ENCODE measurements around the gene DDX5. TPM values are rescaled to one million over a fixed set of nuclear protein-coding genes. Genes with fewer than 3 reads are reported as not detected.
"Not testable (repeated sequence)": the region's sequence is repeated elsewhere in the genome, so short reads cannot be mapped to it uniquely, and the experiment has no call there.

DDX5 gene
- total and polyA plus RNA-seq, 2 experiments from 2014 or later = 241 to 643 TPM

DNA sequence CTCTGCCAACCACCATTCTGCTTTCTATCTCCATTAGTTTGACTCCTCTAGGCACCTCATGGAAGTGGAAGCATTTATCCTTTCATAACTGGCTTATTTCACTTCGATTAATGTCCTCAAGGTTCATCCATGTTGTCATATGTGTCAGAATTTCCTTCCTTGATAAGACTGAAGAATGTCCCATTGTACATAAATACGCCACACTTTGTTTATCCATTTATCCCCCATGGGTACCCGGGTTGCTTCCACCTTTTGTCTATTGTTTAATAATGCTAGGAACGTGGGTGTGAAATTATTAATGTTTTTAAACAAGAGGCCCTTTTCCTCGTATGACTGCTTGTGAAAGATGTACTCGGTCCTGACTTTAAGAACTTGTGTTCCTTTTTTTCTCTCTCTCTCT lies 44.3 kb downstream of the DDX5 start:
- Histone ChIP-seq H3K27me3 (replicated peaks; ENCODE audit: insufficient read depth) (no peaks in the 10 kb centered on the region), H4K20me1 (ENCODE audit: insufficient read depth) (no peaks in the 10 kb centered on the region), H3K4me3 (no peak overlapping the region), H3K9me2 (ENCODE audit: insufficient read depth) (no peaks in the 10 kb centered on the region), H3K9ac (no peak overlapping the region), H3K9me3 (ENCODE audit: low read depth) (no peaks in the 10 kb centered on the region), H3K27ac (no peak overlapping the region), H3K4me1 (ENCODE audit: insufficient read depth) (peaks cover 17% of the 10 kb centered on the region), H3K36me3 (ENCODE audit: low read depth) (no peaks in the 10 kb centered on the region), H2AFZ (no peak overlapping the region), H3K79me2 (ENCODE audit: insufficient read depth) (no peaks in the 10 kb centered on the region), H3F3A (ENCODE audit: insufficient read depth) (no peaks in the 10 kb centered on the region), H3K4me2 (ENCODE audit: unreplicated experiment) (no peak overlapping the region)
- WGBS, 2 experiments (ENCODE audit: low coverage in 1 of 2, low lambda C conversion rate in 2 of 2, missing lambda C conversion rate in 2 of 2) = 95 to 98% methylated on average over 6 of the region's 6 CpGs
- no peak for DNase-seq
- in situ Hi-C loops (cut with MboI) = no loop called here
- TF ChIP-seq EZH2 (IDR thresholded peaks at IDR 0.05; ENCODE audit: insufficient read depth, poor library complexity, severe bottlenecking) (no peak), EZH2phosphoT487 (IDR thresholded peaks at IDR 0.05; ENCODE audit: insufficient read depth, low read depth) (no peak)

DNA sequence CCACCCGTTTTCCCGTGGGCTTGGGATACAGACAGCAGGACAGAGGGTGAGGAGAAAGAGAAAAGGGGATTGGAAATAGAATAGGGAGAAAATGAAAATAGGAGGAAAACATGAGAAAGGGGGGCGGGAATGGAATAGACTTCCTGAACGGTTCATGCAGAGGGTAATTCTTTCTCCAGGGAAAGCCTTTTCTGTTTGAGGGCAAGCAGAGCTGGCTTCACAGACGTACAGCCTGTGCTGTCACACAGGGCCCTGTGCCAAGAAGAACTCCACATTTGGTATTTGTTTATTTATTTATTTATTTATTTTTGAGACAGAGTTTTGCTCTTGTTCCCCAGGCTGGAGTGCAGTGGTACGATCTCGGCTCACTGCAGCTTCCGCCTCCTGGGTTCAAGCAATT lies 45.1 kb downstream of the DDX5 start:
- TF ChIP-seq EZH2 (IDR thresholded peaks at IDR 0.05; ENCODE audit: insufficient read depth, poor library complexity, severe bottlenecking) (no peak), EZH2phosphoT487 (IDR thresholded peaks at IDR 0.05; ENCODE audit: insufficient read depth, low read depth) (no peak)
- no peak overlapping the region for H3K4me3 ChIP-seq
- DNase-seq = no peak

DNA sequence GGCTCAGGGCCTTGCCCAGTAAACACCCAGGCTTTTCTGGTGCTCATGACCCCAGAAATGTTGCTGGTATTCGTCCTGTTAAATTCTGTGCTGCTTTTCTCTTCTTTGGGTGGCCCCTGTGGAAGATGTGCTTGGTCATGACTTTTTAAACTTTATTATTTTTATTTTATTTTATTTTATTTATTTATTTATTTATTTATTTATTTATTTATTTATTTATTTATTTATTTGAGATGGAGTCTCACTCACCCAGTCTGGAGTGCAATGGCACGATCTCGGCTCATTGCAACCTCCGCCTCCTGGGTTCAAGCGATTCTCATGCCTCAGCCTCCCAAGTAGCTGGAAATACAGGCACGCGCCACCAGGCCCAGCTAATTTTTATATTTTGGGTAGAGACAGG lies 46.3 kb downstream of the DDX5 start:
- H3K9me2 ChIP-seq (ENCODE audit: insufficient read depth); H4K20me1 ChIP-seq (ENCODE audit: insufficient read depth); H2AFZ ChIP-seq; H3K79me2 ChIP-seq (ENCODE audit: insufficient read depth); H3K9me3 ChIP-seq (ENCODE audit: low read depth); H3K4me2 ChIP-seq (ENCODE audit: unreplicated experiment); H3K4me3 ChIP-seq; H3K36me3 ChIP-seq (ENCODE audit: low read depth); H3K27me3 ChIP-seq (replicated peaks; ENCODE audit: insufficient read depth); DNase-seq; H3F3A ChIP-seq (ENCODE audit: insufficient read depth); in situ Hi-C loops (cut with MboI): not testable (repeated sequence)
- Histone ChIP-seq H3K27ac (peak overlapping the region; percentile 28), H3K9ac (0 out of 2 replicates have a peak overlapping the region, but pooled peaks have one; percentile 38), H3K4me1 (ENCODE audit: insufficient read depth) (peaks cover 17% of the 10 kb centered on the region)
- WGBS, 2 experiments (ENCODE audit: low coverage in 1 of 2, low lambda C conversion rate in 2 of 2, missing lambda C conversion rate in 2 of 2) = 94 to 96% methylated on average over 7 of the region's 7 CpGs

More for the DNA sequence above, 45.1 kb downstream of the DDX5 start:
- in situ Hi-C loops (cut with MboI) = no loop called here
- Histone ChIP-seq H3K79me2 (ENCODE audit: insufficient read depth) (no peaks in the 10 kb centered on the region), H2AFZ (no peak overlapping the region), H3K4me2 (ENCODE audit: unreplicated experiment) (no peak overlapping the region), H3K36me3 (ENCODE audit: low read depth) (no peaks in the 10 kb centered on the region), H3K9me2 (ENCODE audit: insufficient read depth) (no peaks in the 10 kb centered on the region), H3K9ac (no peak overlapping the region), H3K27ac (no peak overlapping the region), H4K20me1 (ENCODE audit: insufficient read depth) (no peaks in the 10 kb centered on the region), H3K4me1 (ENCODE audit: insufficient read depth) (peaks cover 17% of the 10 kb centered on the region), H3K9me3 (ENCODE audit: low read depth) (no peaks in the 10 kb centered on the region), H3K27me3 (replicated peaks; ENCODE audit: insufficient read depth) (no peaks in the 10 kb centered on the region), H3F3A (ENCODE audit: insufficient read depth) (no peaks in the 10 kb centered on the region)
- 65 to 72% methylated on average over 8 of the region's 8 CpGs for WGBS, 2 experiments (ENCODE audit: low coverage in 1 of 2, low lambda C conversion rate in 2 of 2, missing lambda C conversion rate in 2 of 2)

DNA sequence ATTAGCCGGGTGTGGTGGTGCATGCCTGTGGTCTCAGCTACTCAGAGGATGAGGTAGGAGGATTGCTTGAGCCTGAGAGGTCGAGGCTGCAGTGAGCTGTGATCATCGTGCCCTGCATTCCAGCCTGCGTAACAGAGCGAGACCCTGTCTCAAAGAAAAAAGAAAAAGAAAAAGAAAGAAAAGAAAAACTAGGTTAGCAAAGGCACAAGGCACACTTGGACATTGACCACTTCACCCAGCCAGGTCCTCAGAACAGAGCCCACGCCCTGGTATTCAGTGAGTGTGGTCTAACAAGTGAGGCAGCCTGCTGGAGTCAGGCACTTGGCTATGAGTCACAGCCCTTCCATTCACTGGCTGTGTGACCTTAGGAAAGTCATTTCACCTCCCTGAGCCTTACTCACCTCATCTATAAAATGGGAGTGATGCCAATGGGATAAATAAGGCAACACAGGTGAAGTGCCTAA lies 46.8 kb downstream of the DDX5 start:
- TF ChIP-seq EZH2phosphoT487 (IDR thresholded peaks at IDR 0.05; ENCODE audit: insufficient read depth, low read depth) = no peak
- TF ChIP-seq EZH2 (IDR thresholded peaks at IDR 0.05; ENCODE audit: insufficient read depth, poor library complexity, severe bottlenecking) = no peak
- Histone ChIP-seq H2AFZ (no peak overlapping the region), H3K27ac (peak overlapping the region; percentile 28), H3K9me3 (ENCODE audit: low read depth) (no peaks in the 10 kb centered on the region), H3K9ac (peak overlapping the region; percentile 38; the same call in 1 of the 2 replicates), H3K4me1 (ENCODE audit: insufficient read depth) (peaks cover 17% of the 10 kb centered on the region), H3K27me3 (replicated peaks; ENCODE audit: insufficient read depth) (no peaks in the 10 kb centered on the region), H3K4me2 (ENCODE audit: unreplicated experiment) (no peak overlapping the region), H3K9me2 (ENCODE audit: insufficient read depth) (no peaks in the 10 kb centered on the region), H3K4me3 (no peak overlapping the region), H3K79me2 (ENCODE audit: insufficient read depth) (no peaks in the 10 kb centered on the region), H3K36me3 (ENCODE audit: low read depth) (no peaks in the 10 kb centered on the region), H4K20me1 (ENCODE audit: insufficient read depth) (no peaks in the 10 kb centered on the region), H3F3A (ENCODE audit: insufficient read depth) (no peaks in the 10 kb centered on the region)
- peak; percentile 83 for DNase-seq
- in situ Hi-C loops (cut with MboI) = no loop called here
- 64 to 69% methylated on average over 6 of the region's 6 CpGs for WGBS, 2 experiments (ENCODE audit: low coverage in 1 of 2, low lambda C conversion rate in 2 of 2, missing lambda C conversion rate in 2 of 2)

DNA sequence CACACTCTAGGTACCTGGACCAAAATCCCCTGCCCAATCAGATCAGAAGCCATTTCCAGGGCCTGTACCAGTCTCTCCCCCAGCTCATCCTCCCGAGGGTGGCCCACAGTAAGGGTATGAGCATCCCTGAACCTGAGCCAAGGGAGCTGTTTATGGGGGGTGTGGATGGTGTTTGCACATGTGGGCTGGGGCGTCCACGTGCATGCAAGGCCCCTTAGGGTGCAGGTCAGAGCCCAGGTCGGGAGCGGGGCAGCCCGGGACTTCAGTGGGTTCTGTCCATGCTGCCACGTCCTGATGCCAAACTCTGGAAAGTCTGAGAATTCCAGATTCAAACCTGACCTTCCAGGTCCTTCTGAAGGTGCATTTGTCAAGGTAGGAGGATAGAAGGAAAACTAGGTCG lies 47.3 kb downstream of the DDX5 start:
- H3K27me3 ChIP-seq (replicated peaks; ENCODE audit: insufficient read depth) = no peaks in the 10 kb centered on the region
- no peak overlapping the region for H2AFZ ChIP-seq
- no peaks in the 10 kb centered on the region for H3K9me2 ChIP-seq (ENCODE audit: insufficient read depth)
- no peaks in the 10 kb centered on the region for H3K79me2 ChIP-seq (ENCODE audit: insufficient read depth)
- no peaks in the 10 kb centered on the region for H3K36me3 ChIP-seq (ENCODE audit: low read depth)
- H4K20me1 ChIP-seq (ENCODE audit: insufficient read depth) = no peaks in the 10 kb centered on the region
- TF ChIP-seq EZH2 (IDR thresholded peaks at IDR 0.05; ENCODE audit: insufficient read depth, poor library complexity, severe bottlenecking) = no peak
- no peak for TF ChIP-seq EZH2phosphoT487 (IDR thresholded peaks at IDR 0.05; ENCODE audit: insufficient read depth, low read depth)
- no peak overlapping the region for H3K4me3 ChIP-seq
- peak overlapping the region; percentile 28; the same call in 1 of the 2 replicates for H3K27ac ChIP-seq
- H3K4me2 ChIP-seq (ENCODE audit: unreplicated experiment) = no peak overlapping the region
- 91 to 94% methylated on average over 8 of the region's 8 CpGs for WGBS, 2 experiments (ENCODE audit: low coverage in 1 of 2, low lambda C conversion rate in 2 of 2, missing lambda C conversion rate in 2 of 2)
- in situ Hi-C loops (cut with MboI) = no loop called here
- no peaks in the 10 kb centered on the region for H3F3A ChIP-seq (ENCODE audit: insufficient read depth)
- H3K4me1 ChIP-seq (ENCODE audit: insufficient read depth) = peaks cover 17% of the 10 kb centered on the region
- no peaks in the 10 kb centered on the region for H3K9me3 ChIP-seq (ENCODE audit: low read depth)
- DNase-seq = no peak
- peak overlapping the region; percentile 38; the same call in 1 of the 2 replicates for H3K9ac ChIP-seq

All from GM23248 (cell line).